ENCODE measurements around the gene TRIOBP.

Gene TRIOBP

DNA sequence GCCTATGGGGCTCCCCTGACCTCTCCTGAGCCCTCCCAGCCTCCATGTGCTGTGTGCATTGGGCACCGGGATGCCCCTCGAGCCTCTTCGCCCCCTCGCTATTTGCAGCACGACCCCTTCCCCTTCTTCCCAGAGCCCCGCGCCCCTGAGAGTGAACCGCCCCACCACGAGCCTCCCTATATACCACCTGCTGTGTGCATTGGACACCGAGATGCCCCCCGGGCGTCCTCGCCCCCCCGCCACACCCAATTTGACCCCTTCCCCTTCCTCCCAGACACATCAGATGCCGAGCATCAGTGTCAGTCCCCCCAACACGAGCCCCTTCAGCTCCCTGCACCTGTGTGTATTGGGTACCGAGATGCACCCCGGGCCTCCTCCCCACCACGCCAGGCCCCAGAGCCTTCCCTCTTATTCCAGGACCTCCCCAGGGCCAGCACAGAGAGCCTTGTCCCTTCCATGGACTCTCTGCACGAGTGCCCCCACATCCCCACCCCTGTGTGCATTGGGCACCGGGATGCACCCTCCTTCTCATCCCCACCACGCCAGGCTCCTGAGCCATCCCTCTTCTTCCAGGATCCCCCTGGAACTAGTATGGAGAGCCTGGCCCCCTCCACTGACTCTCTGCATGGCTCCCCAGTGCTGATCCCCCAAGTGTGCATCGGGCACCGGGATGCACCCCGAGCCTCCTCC, 28.8 kb downstream of the TRIOBP start:
- TF ChIP-seq, protein P1, sequence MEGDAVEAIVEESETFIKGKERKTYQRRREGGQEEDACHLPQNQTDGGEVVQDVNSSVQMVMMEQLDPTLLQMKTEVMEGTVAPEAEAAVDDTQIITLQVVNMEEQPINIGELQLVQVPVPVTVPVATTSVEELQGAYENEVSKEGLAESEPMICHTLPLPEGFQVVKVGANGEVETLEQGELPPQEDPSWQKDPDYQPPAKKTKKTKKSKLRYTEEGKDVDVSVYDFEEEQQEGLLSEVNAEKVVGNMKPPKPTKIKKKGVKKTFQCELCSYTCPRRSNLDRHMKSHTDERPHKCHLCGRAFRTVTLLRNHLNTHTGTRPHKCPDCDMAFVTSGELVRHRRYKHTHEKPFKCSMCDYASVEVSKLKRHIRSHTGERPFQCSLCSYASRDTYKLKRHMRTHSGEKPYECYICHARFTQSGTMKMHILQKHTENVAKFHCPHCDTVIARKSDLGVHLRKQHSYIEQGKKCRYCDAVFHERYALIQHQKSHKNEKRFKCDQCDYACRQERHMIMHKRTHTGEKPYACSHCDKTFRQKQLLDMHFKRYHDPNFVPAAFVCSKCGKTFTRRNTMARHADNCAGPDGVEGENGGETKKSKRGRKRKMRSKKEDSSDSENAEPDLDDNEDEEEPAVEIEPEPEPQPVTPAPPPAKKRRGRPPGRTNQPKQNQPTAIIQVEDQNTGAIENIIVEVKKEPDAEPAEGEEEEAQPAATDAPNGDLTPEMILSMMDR (IDR thresholded peaks at IDR 0.05; ENCODE audit: low read depth, low read length, missing control alignments): no peak
- DNase-seq (ENCODE audit: extremely low read depth, low read depth): no peak

DNA sequence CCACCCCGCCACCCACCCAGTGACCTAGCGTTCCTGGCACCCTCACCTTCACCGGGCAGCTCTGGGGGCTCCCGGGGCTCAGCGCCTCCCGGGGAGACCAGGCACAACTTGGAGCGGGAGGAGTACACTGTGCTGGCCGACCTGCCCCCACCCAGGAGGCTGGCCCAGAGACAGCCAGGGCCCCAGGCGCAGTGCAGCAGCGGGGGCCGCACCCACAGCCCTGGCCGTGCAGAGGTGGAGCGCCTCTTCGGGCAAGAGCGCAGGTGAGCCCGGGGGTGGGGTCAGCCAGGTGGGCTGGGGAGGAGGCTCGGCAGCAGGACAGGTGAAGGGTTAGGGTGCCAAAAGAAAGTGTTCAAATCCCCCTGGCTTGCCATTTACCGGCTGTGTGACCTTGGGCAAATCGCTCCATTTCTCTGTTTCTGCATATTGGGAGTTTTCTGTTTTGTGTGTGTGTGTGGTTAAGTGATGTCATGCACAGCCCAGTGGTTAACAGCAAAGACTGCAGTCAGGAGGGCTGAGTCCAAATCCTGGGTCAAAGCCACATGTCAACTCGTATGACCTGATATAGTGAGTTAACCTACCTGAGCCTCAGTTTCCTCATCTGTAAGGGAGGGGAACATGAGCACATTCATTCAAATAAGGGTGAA, 29.5 kb downstream of the TRIOBP start:
- DNase-seq (ENCODE audit: extremely low read depth, low read depth): no peak

More for the DNA sequence above, 28.8 kb downstream of the TRIOBP start:
- no peak overlapping the region for H3K4me3 ChIP-seq (replicated peaks; ENCODE audit: low read depth, low read length)

DNA sequence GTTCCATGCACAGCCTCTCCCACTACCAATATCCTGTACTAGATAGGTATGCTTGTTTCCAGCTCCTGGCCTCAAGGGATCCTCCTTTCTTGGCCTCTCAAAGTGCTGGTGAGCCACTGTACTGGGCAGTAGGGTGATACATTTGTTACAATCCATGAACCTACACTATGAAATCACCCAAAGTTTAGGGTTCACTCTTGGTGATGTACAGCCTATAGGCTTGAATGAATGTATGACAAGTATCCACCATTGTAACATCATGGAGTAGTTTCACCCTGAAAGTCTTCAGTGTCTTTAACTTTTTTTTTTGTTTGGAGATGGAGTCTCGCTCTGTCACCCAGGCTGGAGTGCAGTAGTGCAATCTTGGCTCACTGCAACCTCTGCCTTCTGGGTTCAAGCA, 31.8 kb downstream of the TRIOBP start:
- DNase-seq (ENCODE audit: extremely low read depth, low read depth): no peak

More for the DNA sequence above, 29.5 kb downstream of the TRIOBP start:
- TF ChIP-seq, protein P1 (IDR thresholded peaks at IDR 0.05; ENCODE audit: low read depth, low read length, missing control alignments): peak; percentile 7
- no peak overlapping the region for H3K4me3 ChIP-seq (replicated peaks; ENCODE audit: low read depth, low read length)

DNA sequence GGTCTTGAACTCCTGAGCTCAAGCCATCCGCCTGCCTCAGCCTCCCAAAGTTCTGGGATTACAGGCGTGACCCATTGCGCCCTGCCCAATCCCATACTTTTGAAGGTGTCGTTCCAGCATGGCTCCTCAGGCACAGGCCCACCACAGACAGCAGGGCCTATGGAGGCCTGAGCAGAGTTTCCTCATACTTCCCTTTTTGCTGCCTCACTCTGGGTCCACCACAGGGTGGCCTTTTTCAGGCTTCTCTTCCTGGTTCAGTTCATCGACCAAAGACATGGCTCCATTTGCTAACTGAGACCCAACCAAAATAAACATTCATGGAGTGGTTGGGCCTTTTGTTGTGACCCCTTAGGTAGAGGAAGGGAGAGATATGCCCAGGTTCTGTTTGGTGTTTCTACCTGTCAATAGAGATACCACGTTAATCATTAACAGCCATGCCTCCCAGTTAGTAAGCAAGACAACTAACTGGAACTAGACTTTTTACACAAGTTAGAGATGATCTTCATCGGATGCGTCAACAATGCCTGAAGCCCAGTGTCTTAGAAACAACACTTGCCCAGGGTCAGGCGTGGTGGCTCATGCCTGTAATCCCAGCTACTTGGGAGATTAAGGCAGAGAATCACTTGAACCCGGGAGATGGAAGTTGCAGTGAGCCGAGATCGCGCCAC, 35.1 kb downstream of the TRIOBP start:
- no peak overlapping the region for H3K4me3 ChIP-seq (replicated peaks; ENCODE audit: low read depth, low read length)
- no peak for DNase-seq (ENCODE audit: extremely low read depth, low read depth)
- TF ChIP-seq, protein P1 (IDR thresholded peaks at IDR 0.05; ENCODE audit: low read depth, low read length, missing control alignments): no peak

More for the DNA sequence above, 31.8 kb downstream of the TRIOBP start:
- no peak overlapping the region for H3K4me3 ChIP-seq (replicated peaks; ENCODE audit: low read depth, low read length)
- TF ChIP-seq, protein P1 (IDR thresholded peaks at IDR 0.05; ENCODE audit: low read depth, low read length, missing control alignments): no peak

DNA sequence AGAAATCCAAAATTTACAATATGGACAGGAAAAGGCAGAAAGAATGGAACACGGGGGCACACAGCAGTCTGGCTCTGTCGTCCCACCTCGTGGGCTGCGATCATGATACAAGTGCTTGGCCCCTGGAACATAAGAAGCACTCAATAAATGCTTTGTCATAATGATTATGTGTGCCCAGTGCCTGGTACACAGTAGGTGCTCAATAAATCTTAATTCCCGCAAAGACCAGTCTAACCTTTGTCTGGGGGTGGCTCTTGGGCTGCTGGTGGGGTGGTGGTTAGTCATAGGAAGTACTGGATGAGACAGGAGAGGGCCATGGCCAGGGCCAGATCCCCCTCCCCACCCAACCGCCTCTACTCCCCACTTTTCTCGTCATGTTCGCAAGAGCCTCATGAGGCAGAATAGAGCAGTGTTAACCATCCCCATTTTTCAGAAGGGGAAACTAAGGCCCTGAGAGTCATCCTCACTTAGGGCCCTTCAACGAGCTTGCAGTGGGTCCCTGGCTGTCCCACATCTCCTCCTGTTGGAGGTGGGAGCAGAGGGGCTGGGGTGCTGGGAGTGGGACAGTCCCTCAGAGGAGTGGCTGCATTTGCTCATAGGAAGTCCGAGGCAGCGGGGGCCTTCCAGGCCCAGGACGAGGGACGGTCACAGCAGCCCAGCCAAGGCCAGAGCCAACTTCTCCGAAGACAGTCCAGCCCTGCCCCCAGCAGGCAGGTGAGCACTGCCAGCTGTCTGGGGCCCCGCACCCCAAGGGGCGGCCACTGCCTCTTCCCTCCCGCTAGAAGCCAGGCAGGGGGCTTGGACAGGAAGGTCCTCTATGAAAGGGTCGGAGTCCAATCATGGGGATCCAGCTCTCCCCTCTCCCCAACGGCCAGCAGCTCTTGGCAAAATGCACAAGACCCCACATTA, 36.1 kb downstream of the TRIOBP start:
- no peak for DNase-seq (ENCODE audit: extremely low read depth, low read depth)
- TF ChIP-seq, protein P1 (IDR thresholded peaks at IDR 0.05; ENCODE audit: low read depth, low read length, missing control alignments): no peak
- H3K4me3 ChIP-seq (replicated peaks; ENCODE audit: low read depth, low read length): no peak overlapping the region

All from HFF-Myc (cell line).